ENCODE measurements around the gene DENND6A.
"Not testable (repeated sequence)": the region's sequence is repeated elsewhere in the genome, so short reads cannot be mapped to it uniquely, and the experiment has no call there.

DENND6A gene

GRCh38 chr3:57647292-57647940, 45.5 kb downstream of the DENND6A start:
- no peak for DNase-seq
- no peak for TF ChIP-seq CTCF (IDR thresholded peaks at IDR 0.05; ENCODE audit: low read depth, low read length, missing control alignments)
- in situ Hi-C loops (cut with HindIII; ENCODE audit: low pct_ligation_motif_present, low sequenced_read_pairs): no loop called here
- Histone ChIP-seq H3K4me3 (ENCODE audit: low read depth, low read length) (no peak overlapping the region), H3K27ac (no peak overlapping the region), H3K36me3 (replicated peaks) (peaks cover 7% of the 10 kb centered on the region), H3K27me3 (replicated peaks) (no peaks in the 10 kb centered on the region)

GRCh38 chr3:57646723-57647122, 46.2 kb downstream of the DENND6A start:
- no peaks in the 10 kb centered on the region for H3K27me3 ChIP-seq (replicated peaks)
- H3K27ac ChIP-seq: no peak overlapping the region
- peaks cover 9% of the 10 kb centered on the region for H3K36me3 ChIP-seq (replicated peaks)
- no peak overlapping the region for H3K4me3 ChIP-seq (ENCODE audit: low read depth, low read length)
- in situ Hi-C loops (cut with HindIII; ENCODE audit: low pct_ligation_motif_present, low sequenced_read_pairs): no loop called here
- peak; percentile 45 for TF ChIP-seq CTCF (IDR thresholded peaks at IDR 0.05; ENCODE audit: low read depth, low read length, missing control alignments)
- DNase-seq: peak; percentile 47

- H3K36me3 ChIP-seq (replicated peaks): peaks cover 15% of the 10 kb centered on the region
- in situ Hi-C loops (cut with HindIII; ENCODE audit: low pct_ligation_motif_present, low sequenced_read_pairs): no loop called here
- no peak for TF ChIP-seq CTCF (IDR thresholded peaks at IDR 0.05; ENCODE audit: low read depth, low read length, missing control alignments)
Observed at GRCh38 chr3:57644740-57645139, 48.1 kb downstream of the DENND6A start.

GRCh38 chr3:57637391-57637790, 55.5 kb downstream of the DENND6A start:
- peaks cover 26% of the 10 kb centered on the region for H3K36me3 ChIP-seq (replicated peaks)

More at GRCh38 chr3:57644740-57645139, 48.1 kb downstream of the DENND6A start:
- no peaks in the 10 kb centered on the region for H3K27me3 ChIP-seq (replicated peaks)
- no peak overlapping the region for H3K27ac ChIP-seq
- no peak for DNase-seq
- H3K4me3 ChIP-seq (ENCODE audit: low read depth, low read length): no peak overlapping the region

GRCh38 chr3:57634259-57634658, 58.6 kb downstream of the DENND6A start:
- DNase-seq; H3K4me3 ChIP-seq (ENCODE audit: low read depth, low read length); in situ Hi-C loops (cut with HindIII; ENCODE audit: low pct_ligation_motif_present, low sequenced_read_pairs); H3K27me3 ChIP-seq (replicated peaks); H3K27ac ChIP-seq: not testable (repeated sequence)
- peaks cover 30% of the 10 kb centered on the region for H3K36me3 ChIP-seq (replicated peaks)

More at GRCh38 chr3:57637391-57637790, 55.5 kb downstream of the DENND6A start:
- in situ Hi-C loops (cut with HindIII; ENCODE audit: low pct_ligation_motif_present, low sequenced_read_pairs): no loop called here
- no peak overlapping the region for H3K4me3 ChIP-seq (ENCODE audit: low read depth, low read length)
- TF ChIP-seq CTCF (IDR thresholded peaks at IDR 0.05; ENCODE audit: low read depth, low read length, missing control alignments): no peak
- DNase-seq: no peak
- H3K27ac ChIP-seq: no peak overlapping the region
- H3K27me3 ChIP-seq (replicated peaks): no peaks in the 10 kb centered on the region

- no peak for DNase-seq
- peaks cover 44% of the 10 kb centered on the region for H3K36me3 ChIP-seq (replicated peaks)
- in situ Hi-C loops (cut with HindIII; ENCODE audit: low pct_ligation_motif_present, low sequenced_read_pairs): no loop called here
- TF ChIP-seq CTCF (IDR thresholded peaks at IDR 0.05; ENCODE audit: low read depth, low read length, missing control alignments): no peak
- H3K27ac ChIP-seq: no peak overlapping the region
- no peaks in the 10 kb centered on the region for H3K27me3 ChIP-seq (replicated peaks)
- H3K4me3 ChIP-seq (ENCODE audit: low read depth, low read length): no peak overlapping the region
Observed at GRCh38 chr3:57627976-57628375, 64.9 kb downstream of the DENND6A start.

Data from brain microvascular endothelial cell (primary cell).